GM23338 (cell line): ENCODE data around the gene ZPR1. TPM values are rescaled to one million over a fixed set of nuclear protein-coding genes. Genes with fewer than 3 reads are reported as not detected.

Source experiments
- ATAC-seq: fragments of 200-7000 bp; cut with Tn5 transposase; 3 replicates; pipeline ENCODE4 v1.9.1; 2020
- DNase-seq: peaks from one replicate; pipeline ENCODE4 v3.0.0-alpha.2; 2015; ENCODE audit warnings: low spot score
- H2AFZ ChIP-seq: fragments of 200-600 bp; sonication (generic); 2 replicates; pipeline ENCODE4 v1.8.0; 2016; ENCODE audit warnings: antibody characterized with exemption, mild to moderate bottlenecking, moderate library complexity
- H3F3A ChIP-seq: fragments of 200-600 bp; sonication (generic); replicated peaks from 2 replicates; pipeline ENCODE4 v1.8.0; 2017; ENCODE audit warnings: antibody characterized with exemption, mixed run types, low read depth
- H3K27ac ChIP-seq: fragments of 200-600 bp; sonication (generic); 2 replicates; pipeline ENCODE4 v1.6.1; 2016; ENCODE audit warnings: low read depth
- H3K27me3 ChIP-seq: fragments of 200-600 bp; sonication (generic); 2 replicates; pipeline ENCODE4 v1.8.0; 2016; ENCODE audit warnings: mild to moderate bottlenecking, mixed run types, moderate library complexity; ENCODE audit not compliant: insufficient read depth
- H3K36me3 ChIP-seq: fragments of 200-600 bp; sonication (generic); 2 replicates; pipeline ENCODE4 v1.8.0; 2016; ENCODE audit warnings: mild to moderate bottlenecking; ENCODE audit not compliant: insufficient read depth
- H3K4me1 ChIP-seq: fragments of 200-600 bp; sonication (generic); 2 replicates; pipeline ENCODE4 v1.8.0; 2016; ENCODE audit warnings: mild to moderate bottlenecking, moderate library complexity; ENCODE audit not compliant: insufficient read depth
- H3K4me2 ChIP-seq: fragments of 200-600 bp; sonication (generic); 2 replicates; pipeline ENCODE4 v1.7.1; 2017; ENCODE audit warnings: mixed run types
- H3K4me3 ChIP-seq: fragments of 200-600 bp; sonication (generic); 2 replicates; pipeline ENCODE4 v1.6.1; 2016; ENCODE audit warnings: mixed run types
- H3K79me2 ChIP-seq: fragments of 200-600 bp; sonication (generic); replicated peaks from 2 replicates; pipeline ENCODE4 v1.8.0; 2017; ENCODE audit warnings: mild to moderate bottlenecking; ENCODE audit not compliant: insufficient read depth
- H3K9me2 ChIP-seq: fragments of 200-600 bp; sonication (generic); 2 replicates; pipeline ENCODE4 v1.8.0; 2017; ENCODE audit not compliant: insufficient read depth
- H4K20me1 ChIP-seq: fragments of 200-600 bp; sonication (generic); replicated peaks from 2 replicates; pipeline ENCODE4 v1.8.0; 2017; ENCODE audit warnings: mild to moderate bottlenecking; ENCODE audit not compliant: insufficient read depth
- H3K27ac Mint-ChIP-seq: 2 replicates; pipeline ENCODE4 v1.8.0; 2020; ENCODE audit warnings: inconsistent platforms, mild to moderate bottlenecking, moderate library complexity, mixed read lengths
- H3K27me3 Mint-ChIP-seq: 3 replicates; pipeline ENCODE4 v1.8.0; 2022; ENCODE audit warnings: low read depth, mild to moderate bottlenecking, moderate library complexity, mixed read lengths, inconsistent platforms; ENCODE audit not compliant: insufficient read depth, poor library complexity
- H3K36me3 Mint-ChIP-seq: 3 replicates; pipeline ENCODE4 v1.8.0; 2021; ENCODE audit warnings: low read depth, mild to moderate bottlenecking, inconsistent platforms, moderate library complexity, mixed read lengths
- H3K4me1 Mint-ChIP-seq: 3 replicates; pipeline ENCODE4 v1.8.0; 2020; ENCODE audit warnings: mild to moderate bottlenecking, inconsistent platforms, mixed read lengths
- H3K4me3 Mint-ChIP-seq: 3 replicates; pipeline ENCODE4 v1.8.0; 2021; ENCODE audit warnings: moderate library complexity, mild to moderate bottlenecking, inconsistent platforms, mixed read lengths
- H3K9me3 Mint-ChIP-seq: 3 replicates; pipeline ENCODE4 v1.8.0; 2020; ENCODE audit warnings: moderate library complexity, mild to moderate bottlenecking, inconsistent platforms, mixed read lengths
- CREB1 ChIP-seq: fragments of 250-450 bp; sonication (Bioruptor Pico); IDR thresholded peaks from 2 replicates; pipeline ENCODE4 v1.5.0; 2020; ENCODE audit warnings: low read depth, mild to moderate bottlenecking, moderate library complexity
- CTCF ChIP-seq, 2 experiments: fragments of 200-600 bp in 1 of 2; sonication (generic) in 1 of 2; conservative IDR thresholded peaks; 2 replicates each; pipeline versions ENCODE4 v1.5.1 to v1.6.1; 2016 to 2017; ENCODE audit warnings: antibody characterized with exemption in 2 of 2, low read depth in 2 of 2, mild to moderate bottlenecking in 2 of 2, moderate library complexity in 1 of 2
- EZH2 ChIP-seq: fragments of 200-600 bp; sonication (generic); IDR thresholded peaks from one replicate; pipeline ENCODE4 v1.8.0; 2017; ENCODE audit warnings: antibody characterized with exemption, mild to moderate bottlenecking, low read depth; ENCODE audit not compliant: unreplicated experiment
- EZH2phosphoT487 ChIP-seq: fragments of 200-600 bp; sonication (generic); IDR thresholded peaks from one replicate; pipeline ENCODE4 v1.8.1; 2018; ENCODE audit warnings: antibody characterized with exemption; ENCODE audit not compliant: unreplicated experiment
- JUNB ChIP-seq: IDR thresholded peaks from one replicate; pipeline ENCODE4 v1.6.1; 2016; ENCODE audit warnings: antibody characterized with exemption; ENCODE audit not compliant: unreplicated experiment
- NANOG ChIP-seq: IDR thresholded peaks from 2 replicates; pipeline ENCODE4 v1.6.1; 2016; ENCODE audit warnings: antibody characterized with exemption, borderline replicate concordance
- POLR2AphosphoS5 ChIP-seq: IDR thresholded peaks from 2 replicates; pipeline ENCODE4 v1.6.1; 2016; ENCODE audit warnings: antibody characterized with exemption, low read depth
- STAT1 ChIP-seq: IDR thresholded peaks from one replicate; pipeline ENCODE4 v1.6.1; 2016; ENCODE audit warnings: antibody characterized with exemption; ENCODE audit not compliant: unreplicated experiment
- ZNF114 ChIP-seq: fragments of 250-450 bp; sonication (Bioruptor Pico); IDR thresholded peaks from 2 replicates; pipeline ENCODE4 v1.5.0; 2020; ENCODE audit warnings: mild to moderate bottlenecking, moderate library complexity
- polyA plus RNA-seq: library from polyadenylated mRNA; unstranded; fragments of >200 nt; fragmentation: Nextera tagmentation; extraction: Ambion mirVana; gene quantifications from 2 replicates; pipeline ENCODE4 v1.2.1, GENCODE V29; 2016
- total RNA-seq: library from RNA; depleted of rRNA; stranded (reverse); fragments of >200 nt; shearing (Covaris generic); gene quantifications from 2 replicates; pipeline ENCODE4 v1.2.3, GENCODE V29; 2014
- TF ChIP-seq, protein P1 (sequence below): IDR thresholded peaks from 2 replicates; pipeline ENCODE4 v1.6.1; 2016; ENCODE audit warnings: antibody characterized with exemption
- TF ChIP-seq, protein P2 (sequence below): fragments of 250-450 bp; sonication (Bioruptor Pico); IDR thresholded peaks from 2 replicates; pipeline ENCODE4 v1.5.0; 2020; ENCODE audit warnings: mild to moderate bottlenecking, moderate library complexity

Gene ZPR1
- total and polyA plus RNA-seq, 2 experiments from 2014 or later = 55.4 to 96.7 TPM

- Histone ChIP-seq H3K4me1 (no peaks in the 10 kb centered on the region), H4K20me1 (no peaks in the 10 kb centered on the region), H3K4me2 (no peak overlapping the region), H3F3A (no peaks in the 10 kb centered on the region), H3K36me3 (no peaks in the 10 kb centered on the region), H3K79me2 (no peaks in the 10 kb centered on the region), H3K4me3 (no peak overlapping the region), H3K27me3 (no peaks in the 10 kb centered on the region), H2AFZ (no peak overlapping the region), H3K9me2 (0 out of 2 replicates have a peak, but pooled peaks cover 2% of the 10 kb centered on the region), H3K27ac (no peak overlapping the region)
- DNase-seq (no peak), ATAC-seq (no peak)
- Mint-ChIP-seq H3K36me3 (no peaks in the 10 kb centered on the region), H3K4me3 (no peak overlapping the region), H3K4me1 (no peaks in the 10 kb centered on the region), H3K9me3 (no peaks in the 10 kb centered on the region), H3K27ac (no peak overlapping the region), H3K27me3 (peaks cover 6% of the 10 kb centered on the region)
- TF ChIP-seq JUNB (no peak), ZNF114 (CRISPR knock-in tag) (no peak), EZH2 (no peak), EZH2phosphoT487 (no peak), CTCF (conservative IDR thresholded peaks at IDR 0.05; ENCODE audit: low read depth in 2 of 2) (no peak), POLR2AphosphoS5 (no peak), NANOG (no peak)
- TF ChIP-seq, protein P1, sequence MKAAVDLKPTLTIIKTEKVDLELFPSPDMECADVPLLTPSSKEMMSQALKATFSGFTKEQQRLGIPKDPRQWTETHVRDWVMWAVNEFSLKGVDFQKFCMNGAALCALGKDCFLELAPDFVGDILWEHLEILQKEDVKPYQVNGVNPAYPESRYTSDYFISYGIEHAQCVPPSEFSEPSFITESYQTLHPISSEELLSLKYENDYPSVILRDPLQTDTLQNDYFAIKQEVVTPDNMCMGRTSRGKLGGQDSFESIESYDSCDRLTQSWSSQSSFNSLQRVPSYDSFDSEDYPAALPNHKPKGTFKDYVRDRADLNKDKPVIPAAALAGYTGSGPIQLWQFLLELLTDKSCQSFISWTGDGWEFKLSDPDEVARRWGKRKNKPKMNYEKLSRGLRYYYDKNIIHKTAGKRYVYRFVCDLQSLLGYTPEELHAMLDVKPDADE = no peak
Observed at GRCh38 chr11:116813781-116814471, 26.1 kb upstream of the ZPR1 start.

DNA sequence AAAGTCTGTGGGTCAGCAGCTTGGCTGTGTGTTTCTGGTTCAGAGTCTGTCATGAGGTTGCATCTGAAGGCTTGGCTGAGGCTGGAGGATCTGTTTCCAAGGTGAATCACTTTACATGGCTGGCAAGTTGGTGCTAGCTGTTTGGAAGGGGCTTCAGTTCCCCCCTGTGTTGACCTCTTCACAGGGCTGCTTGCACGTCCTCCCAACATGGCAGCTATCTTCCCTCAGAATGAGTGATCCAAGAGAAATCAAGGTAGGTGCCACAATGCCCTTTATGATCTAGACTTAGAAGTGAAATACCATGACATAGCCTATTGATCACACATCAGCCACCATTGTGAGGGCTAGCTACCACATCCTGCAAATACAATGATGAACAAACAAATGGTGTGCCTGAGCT is 25.3 kb upstream of the ZPR1 start:
- no peaks in the 10 kb centered on the region for H3K79me2 ChIP-seq
- ATAC-seq = no peak
- TF ChIP-seq STAT1 (no peak), CREB1 (CRISPR knock-in tag) (no peak), CTCF (conservative IDR thresholded peaks at IDR 0.05; ENCODE audit: low read depth in 2 of 2) (no peak)
- TF ChIP-seq, protein P2, sequence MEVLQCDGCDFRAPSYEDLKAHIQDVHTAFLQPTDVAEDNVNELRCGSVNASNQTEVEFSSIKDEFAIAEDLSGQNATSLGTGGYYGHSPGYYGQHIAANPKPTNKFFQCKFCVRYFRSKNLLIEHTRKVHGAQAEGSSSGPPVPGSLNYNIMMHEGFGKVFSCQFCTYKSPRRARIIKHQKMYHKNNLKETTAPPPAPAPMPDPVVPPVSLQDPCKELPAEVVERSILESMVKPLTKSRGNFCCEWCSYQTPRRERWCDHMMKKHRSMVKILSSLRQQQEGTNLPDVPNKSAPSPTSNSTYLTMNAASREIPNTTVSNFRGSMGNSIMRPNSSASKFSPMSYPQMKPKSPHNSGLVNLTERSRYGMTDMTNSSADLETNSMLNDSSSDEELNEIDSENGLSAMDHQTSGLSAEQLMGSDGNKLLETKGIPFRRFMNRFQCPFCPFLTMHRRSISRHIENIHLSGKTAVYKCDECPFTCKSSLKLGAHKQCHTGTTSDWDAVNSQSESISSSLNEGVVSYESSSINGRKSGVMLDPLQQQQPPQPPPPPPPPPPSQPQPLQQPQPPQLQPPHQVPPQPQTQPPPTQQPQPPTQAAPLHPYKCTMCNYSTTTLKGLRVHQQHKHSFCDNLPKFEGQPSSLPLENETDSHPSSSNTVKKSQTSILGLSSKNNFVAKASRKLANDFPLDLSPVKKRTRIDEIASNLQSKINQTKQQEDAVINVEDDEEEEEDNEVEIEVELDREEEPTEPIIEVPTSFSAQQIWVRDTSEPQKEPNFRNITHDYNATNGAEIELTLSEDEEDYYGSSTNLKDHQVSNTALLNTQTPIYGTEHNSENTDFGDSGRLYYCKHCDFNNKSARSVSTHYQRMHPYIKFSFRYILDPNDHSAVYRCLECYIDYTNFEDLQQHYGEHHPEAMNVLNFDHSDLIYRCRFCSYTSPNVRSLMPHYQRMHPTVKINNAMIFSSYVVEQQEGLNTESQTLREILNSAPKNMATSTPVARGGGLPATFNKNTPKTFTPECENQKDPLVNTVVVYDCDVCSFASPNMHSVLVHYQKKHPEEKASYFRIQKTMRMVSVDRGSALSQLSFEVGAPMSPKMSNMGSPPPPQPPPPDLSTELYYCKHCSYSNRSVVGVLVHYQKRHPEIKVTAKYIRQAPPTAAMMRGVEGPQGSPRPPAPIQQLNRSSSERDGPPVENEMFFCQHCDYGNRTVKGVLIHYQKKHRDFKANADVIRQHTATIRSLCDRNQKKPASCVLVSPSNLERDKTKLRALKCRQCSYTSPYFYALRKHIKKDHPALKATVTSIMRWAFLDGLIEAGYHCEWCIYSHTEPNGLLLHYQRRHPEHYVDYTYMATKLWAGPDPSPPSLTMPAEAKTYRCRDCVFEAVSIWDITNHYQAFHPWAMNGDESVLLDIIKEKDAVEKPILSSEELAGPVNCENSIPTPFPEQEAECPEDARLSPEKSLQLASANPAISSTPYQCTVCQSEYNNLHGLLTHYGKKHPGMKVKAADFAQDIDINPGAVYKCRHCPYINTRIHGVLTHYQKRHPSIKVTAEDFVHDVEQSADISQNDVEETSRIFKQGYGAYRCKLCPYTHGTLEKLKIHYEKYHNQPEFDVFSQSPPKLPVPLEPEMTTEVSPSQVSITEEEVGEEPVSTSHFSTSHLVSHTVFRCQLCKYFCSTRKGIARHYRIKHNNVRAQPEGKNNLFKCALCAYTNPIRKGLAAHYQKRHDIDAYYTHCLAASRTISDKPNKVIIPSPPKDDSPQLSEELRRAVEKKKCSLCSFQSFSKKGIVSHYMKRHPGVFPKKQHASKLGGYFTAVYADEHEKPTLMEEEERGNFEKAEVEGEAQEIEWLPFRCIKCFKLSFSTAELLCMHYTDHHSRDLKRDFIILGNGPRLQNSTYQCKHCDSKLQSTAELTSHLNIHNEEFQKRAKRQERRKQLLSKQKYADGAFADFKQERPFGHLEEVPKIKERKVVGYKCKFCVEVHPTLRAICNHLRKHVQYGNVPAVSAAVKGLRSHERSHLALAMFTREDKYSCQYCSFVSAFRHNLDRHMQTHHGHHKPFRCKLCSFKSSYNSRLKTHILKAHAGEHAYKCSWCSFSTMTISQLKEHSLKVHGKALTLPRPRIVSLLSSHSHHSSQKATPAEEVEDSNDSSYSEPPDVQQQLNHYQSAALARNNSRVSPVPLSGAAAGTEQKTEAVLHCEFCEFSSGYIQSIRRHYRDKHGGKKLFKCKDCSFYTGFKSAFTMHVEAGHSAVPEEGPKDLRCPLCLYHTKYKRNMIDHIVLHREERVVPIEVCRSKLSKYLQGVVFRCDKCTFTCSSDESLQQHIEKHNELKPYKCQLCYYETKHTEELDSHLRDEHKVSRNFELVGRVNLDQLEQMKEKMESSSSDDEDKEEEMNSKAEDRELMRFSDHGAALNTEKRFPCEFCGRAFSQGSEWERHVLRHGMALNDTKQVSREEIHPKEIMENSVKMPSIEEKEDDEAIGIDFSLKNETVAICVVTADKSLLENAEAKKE = no peak

More for the DNA sequence above, 25.3 kb upstream of the ZPR1 start:
- Mint-ChIP-seq H3K27me3 (peaks cover 6% of the 10 kb centered on the region), H3K9me3 (no peaks in the 10 kb centered on the region), H3K27ac (no peak overlapping the region), H3K36me3 (no peaks in the 10 kb centered on the region), H3K4me3 (no peak overlapping the region), H3K4me1 (no peaks in the 10 kb centered on the region)
- Histone ChIP-seq H3K27ac (no peak overlapping the region), H3F3A (no peaks in the 10 kb centered on the region), H3K4me2 (no peak overlapping the region), H3K9me2 (no peaks in the 10 kb centered on the region), H3K4me1 (no peaks in the 10 kb centered on the region), H3K27me3 (no peaks in the 10 kb centered on the region), H4K20me1 (no peaks in the 10 kb centered on the region), H2AFZ (no peak overlapping the region), H3K4me3 (no peak overlapping the region), H3K36me3 (no peaks in the 10 kb centered on the region)
- DNase-seq = no peak
